GM12875 (cell line): ENCODE data around the gene LKAAEAR1.

Source experiments
- H3K4me3 ChIP-seq: one replicate; pipeline ENCODE4 v1.5.1; 2011; ENCODE audit warnings: low read depth, low read length, control low read depth
- TF ChIP-seq, protein P1 (sequence below): IDR thresholded peaks from 2 replicates; pipeline ENCODE4 v1.5.1; 2011; ENCODE audit warnings: low read depth, mild to moderate bottlenecking, control low read depth, inconsistent platforms, low read length, moderate library complexity, borderline replicate concordance; ENCODE audit not compliant: insufficient read depth

LKAAEAR1 gene

DNA sequence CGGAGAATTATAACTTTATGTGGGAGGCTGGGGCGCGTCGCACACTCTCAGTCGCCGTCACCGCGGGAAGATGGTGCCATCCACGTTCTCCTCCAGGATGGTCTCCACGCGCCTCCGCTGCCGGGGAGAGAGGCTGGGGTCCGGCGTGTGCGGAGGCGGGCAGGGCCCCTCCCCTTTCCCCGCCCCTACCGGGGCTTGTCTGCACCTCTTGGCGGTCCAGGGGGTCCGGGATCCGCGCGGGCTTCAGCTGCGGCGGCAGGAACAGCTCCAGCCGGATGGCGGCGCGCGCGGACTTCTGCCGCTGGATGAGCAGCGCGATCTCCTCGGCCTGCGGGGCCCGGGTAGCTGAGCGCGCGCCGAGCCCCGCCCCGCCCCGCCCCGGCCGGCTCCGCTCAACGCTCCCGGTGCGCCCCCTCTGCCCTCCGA, 807 bp downstream of the LKAAEAR1 start:
- TF ChIP-seq, protein P1, sequence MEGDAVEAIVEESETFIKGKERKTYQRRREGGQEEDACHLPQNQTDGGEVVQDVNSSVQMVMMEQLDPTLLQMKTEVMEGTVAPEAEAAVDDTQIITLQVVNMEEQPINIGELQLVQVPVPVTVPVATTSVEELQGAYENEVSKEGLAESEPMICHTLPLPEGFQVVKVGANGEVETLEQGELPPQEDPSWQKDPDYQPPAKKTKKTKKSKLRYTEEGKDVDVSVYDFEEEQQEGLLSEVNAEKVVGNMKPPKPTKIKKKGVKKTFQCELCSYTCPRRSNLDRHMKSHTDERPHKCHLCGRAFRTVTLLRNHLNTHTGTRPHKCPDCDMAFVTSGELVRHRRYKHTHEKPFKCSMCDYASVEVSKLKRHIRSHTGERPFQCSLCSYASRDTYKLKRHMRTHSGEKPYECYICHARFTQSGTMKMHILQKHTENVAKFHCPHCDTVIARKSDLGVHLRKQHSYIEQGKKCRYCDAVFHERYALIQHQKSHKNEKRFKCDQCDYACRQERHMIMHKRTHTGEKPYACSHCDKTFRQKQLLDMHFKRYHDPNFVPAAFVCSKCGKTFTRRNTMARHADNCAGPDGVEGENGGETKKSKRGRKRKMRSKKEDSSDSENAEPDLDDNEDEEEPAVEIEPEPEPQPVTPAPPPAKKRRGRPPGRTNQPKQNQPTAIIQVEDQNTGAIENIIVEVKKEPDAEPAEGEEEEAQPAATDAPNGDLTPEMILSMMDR = peak; percentile 73
- no peak overlapping the region for H3K4me3 ChIP-seq

DNA sequence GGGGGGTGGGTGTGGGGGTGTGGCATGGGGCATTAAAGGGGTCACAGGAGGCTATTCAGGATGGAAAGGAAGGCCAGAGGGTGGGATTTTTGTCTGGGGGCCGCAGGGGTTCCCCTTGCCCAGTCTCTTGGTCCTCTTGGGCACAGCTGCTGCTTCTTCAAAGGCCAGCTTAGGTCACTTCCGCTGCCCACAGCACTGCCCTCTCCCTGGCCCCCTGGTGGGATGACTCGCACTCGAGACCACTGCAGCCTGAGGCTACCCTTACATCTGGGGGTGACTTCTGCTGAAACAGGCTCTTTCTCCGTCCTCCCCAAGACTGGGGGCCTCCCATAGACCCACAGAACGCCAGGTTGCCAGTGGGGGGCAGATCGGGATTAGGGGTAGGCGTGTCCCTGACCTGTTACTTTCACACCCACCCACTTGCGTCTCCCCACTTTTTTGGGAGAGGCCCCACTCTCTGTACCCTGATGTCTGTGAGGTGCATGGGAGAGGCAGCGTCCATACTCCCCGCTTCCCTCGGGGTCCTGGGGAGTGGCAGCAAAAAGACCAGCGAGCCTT, 1.3 kb downstream of the LKAAEAR1 start:
- TF ChIP-seq, protein P1 = no peak
- H3K4me3 ChIP-seq = no peak overlapping the region

DNA sequence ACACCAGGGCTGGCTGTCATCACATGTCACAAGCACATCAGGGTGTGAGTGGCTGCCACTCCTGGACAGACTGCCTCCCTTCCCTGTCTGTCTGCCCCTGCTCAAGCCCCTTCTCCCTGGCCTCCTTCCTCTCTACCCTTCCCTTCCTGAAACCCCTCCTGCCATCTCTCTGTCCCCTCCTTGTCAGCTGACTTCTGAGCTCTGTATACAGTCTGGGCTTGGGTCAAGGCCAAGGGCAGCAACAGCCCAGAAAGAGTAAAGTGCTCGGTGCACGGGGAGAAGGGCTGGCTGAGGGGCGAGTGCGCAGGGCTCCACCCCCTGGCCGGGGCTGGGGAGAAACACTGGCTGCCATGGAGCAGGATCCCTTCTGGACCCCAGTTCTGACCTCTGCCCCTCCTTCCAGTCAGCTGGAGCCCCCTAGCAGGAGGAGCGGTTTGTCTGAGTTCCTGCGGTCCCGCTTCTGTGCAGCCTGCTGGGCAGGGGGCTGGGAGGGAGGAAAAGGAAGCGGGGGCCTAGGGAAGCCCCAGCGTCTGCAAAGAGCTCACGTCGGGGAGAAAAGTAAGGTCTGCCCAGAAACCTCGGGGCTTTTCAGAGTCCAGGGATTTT, 2.0 kb downstream of the LKAAEAR1 start:
- TF ChIP-seq, protein P1 = no peak
- H3K4me3 ChIP-seq = no peak overlapping the region

DNA sequence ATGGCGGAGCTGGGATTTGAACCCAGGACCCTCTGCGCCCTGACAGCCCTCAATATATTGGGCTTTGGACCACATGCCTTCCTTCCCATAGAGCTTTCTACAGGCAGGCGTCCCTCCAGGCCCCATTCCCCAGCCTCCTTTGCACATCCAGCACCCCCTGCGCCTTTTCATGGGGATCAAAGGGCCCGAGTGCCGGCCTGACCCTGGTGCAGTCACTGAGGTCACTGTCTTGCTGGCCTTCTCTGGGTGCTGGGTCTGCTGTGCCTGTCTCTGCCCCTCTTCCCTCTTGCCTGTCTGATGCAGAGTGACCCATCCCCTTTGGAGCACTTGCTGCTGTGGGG, 2.6 kb downstream of the LKAAEAR1 start:
- H3K4me3 ChIP-seq = no peak overlapping the region
- TF ChIP-seq, protein P1 = no peak

DNA sequence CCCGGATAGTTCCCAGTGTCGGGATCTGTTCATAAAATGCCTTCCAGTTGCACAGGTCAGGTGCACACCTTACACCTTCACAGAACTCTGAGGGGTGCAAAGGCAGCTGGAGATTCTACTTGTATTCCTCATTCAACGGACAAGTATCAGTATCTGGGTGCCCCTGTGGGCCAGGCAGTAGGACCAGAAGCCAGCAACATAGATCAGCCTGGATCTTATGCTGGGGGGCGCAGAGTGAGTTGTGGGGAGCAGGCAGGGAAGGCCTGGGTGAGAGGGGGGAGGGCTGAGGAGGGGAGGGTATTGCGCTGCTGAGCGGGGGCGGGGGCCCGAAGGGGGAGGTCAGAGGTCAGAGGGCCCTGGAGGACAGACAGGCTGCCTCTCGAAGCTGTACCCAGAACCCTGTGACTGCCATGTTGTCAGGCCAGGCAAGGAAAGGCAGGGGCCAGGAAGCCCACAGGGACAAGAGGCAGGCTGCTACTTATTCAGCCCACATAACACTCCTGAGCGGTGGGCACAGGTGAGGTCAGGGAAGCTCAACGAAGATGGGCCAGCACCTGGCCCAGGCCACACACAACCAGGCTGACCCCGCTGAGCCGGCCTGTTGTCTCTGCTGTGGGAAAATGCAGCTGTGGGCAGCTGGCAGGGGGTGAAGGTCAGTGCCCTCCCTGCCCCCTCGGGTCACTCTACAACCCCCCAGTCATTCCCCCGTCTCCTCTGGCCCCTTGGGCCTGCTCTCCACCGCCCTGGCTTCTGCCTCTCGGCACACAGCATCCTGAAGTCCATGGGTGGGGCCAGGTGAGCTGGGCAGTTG, 3.2 kb downstream of the LKAAEAR1 start:
- TF ChIP-seq, protein P1 = no peak
- no peak overlapping the region for H3K4me3 ChIP-seq

DNA sequence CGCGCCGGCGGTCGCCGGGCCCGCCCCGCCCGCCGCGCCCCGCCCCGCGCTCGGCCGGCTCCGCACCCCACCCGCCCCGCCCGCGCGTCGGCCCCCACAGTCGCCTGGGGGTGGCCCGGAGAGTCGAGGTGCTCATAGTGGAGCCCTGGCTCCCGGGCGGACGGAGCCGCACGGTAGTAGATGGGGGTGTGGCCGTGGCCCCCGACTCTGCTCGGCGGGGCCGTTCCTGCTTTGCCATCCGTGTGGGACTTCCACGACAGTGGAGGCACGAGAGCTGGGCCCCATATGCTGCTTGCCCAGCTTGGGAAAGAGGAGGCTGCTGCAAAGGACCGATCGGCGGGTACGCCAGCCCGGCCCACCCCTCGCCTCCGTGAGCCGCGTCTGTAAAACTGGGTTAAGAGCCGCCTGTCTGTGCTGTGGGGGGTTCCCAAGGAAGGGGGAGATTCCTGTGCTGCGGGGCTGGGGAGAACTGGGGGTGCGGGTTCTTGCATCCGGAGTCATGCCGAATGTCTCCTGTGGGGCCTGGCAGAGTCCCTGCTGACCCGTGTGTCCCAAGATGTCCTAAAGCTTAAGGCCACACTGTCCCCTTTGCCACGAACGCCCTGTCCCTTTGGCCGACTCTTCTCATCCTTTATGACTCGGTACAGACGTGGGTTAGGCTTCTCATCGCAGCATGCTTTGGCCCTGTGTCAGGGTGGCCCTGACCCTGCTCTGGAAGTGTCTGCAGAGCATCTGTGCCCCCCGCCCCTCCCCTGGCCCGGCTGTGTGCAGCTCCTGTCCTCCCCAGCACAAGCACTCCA, 4.0 kb downstream of the LKAAEAR1 start, which contains the start of gene OPRL1:
TSS of gene OPRL1 (plus strand) at position 70 of the 800 bp plus-strand sequence. CDS start 12,639 bp downstream, outside the sequence.
- peak within 1 kb of the TSS; percentile 71 for H3K4me3 ChIP-seq
- TF ChIP-seq, protein P1 = no peak
